ENCODE measurements around the gene PRAMEF8. TPM values are rescaled to one million over a fixed set of nuclear protein-coding genes. Genes with fewer than 3 reads are reported as not detected.
"Not testable (repeated sequence)": the region's sequence is repeated elsewhere in the genome, so short reads cannot be mapped to it uniquely, and the experiment has no call there.

The PRAMEF8 gene
- not detected for total RNA-seq
- not detected for polyA plus RNA-seq

- H3K9me3 Mint-ChIP-seq; H3K27ac ChIP-seq (ENCODE audit: low read depth, low read length); H3K27me3 Mint-ChIP-seq; H3K4me3 Mint-ChIP-seq; H3K27me3 ChIP-seq (ENCODE audit: insufficient read depth, low read length, poor library complexity, severe bottlenecking); H3K36me3 ChIP-seq (ENCODE audit: insufficient read depth, low read length); H3K4me1 Mint-ChIP-seq; POLR2A ChIA-PET; DNase-seq; CTCF ChIA-PET; H3K4me3 ChIP-seq (ENCODE audit: low read length); H3K27ac Mint-ChIP-seq; H3K9me3 ChIP-seq (ENCODE audit: low read length); H3K4me1 ChIP-seq (ENCODE audit: insufficient read depth, low read length); H3K36me3 Mint-ChIP-seq: not testable (repeated sequence)
Observed at GRCh38 chr1:13285037-13285436, at the start of gene PRAMEF8. TSS of gene PRAMEF8 (minus strand) at chr1:13285137. CDS start at chr1:13284091, 1,046 bp downstream.

- H3K36me3 ChIP-seq (ENCODE audit: insufficient read depth, low read length); CTCF ChIA-PET; H3K4me1 ChIP-seq (ENCODE audit: insufficient read depth, low read length); H3K4me3 ChIP-seq (ENCODE audit: low read length); H3K27ac ChIP-seq (ENCODE audit: low read depth, low read length); POLR2A ChIA-PET; H3K9me3 ChIP-seq (ENCODE audit: low read length); H3K27ac Mint-ChIP-seq; H3K4me1 Mint-ChIP-seq; H3K4me3 Mint-ChIP-seq; H3K27me3 Mint-ChIP-seq; H3K9me3 Mint-ChIP-seq; DNase-seq; H3K36me3 Mint-ChIP-seq; H3K27me3 ChIP-seq (ENCODE audit: insufficient read depth, low read length, poor library complexity, severe bottlenecking): not testable (repeated sequence)
Observed at GRCh38 chr1:13315281-13315680, 30.3 kb upstream of the PRAMEF8 start, which contains the start of gene PRAMEF15. TSS of gene PRAMEF15 (plus strand) at chr1:13315581. CDS start at chr1:13318408, 2,827 bp downstream.

GRCh38 chr1:13303239-13303638 lies 18.3 kb upstream of the PRAMEF8 start, which contains the start of gene PRAMEF33:
TSS of gene PRAMEF33 (plus strand) at chr1:13303539. CDS start at chr1:13305955, 2,416 bp downstream.
- H3K4me1 Mint-ChIP-seq; H3K36me3 ChIP-seq (ENCODE audit: insufficient read depth, low read length); H3K27ac Mint-ChIP-seq; H3K27ac ChIP-seq (ENCODE audit: low read depth, low read length); H3K4me1 ChIP-seq (ENCODE audit: insufficient read depth, low read length); DNase-seq; CTCF ChIA-PET; POLR2A ChIA-PET; H3K4me3 Mint-ChIP-seq; H3K4me3 ChIP-seq (ENCODE audit: low read length); H3K36me3 Mint-ChIP-seq; H3K9me3 Mint-ChIP-seq; H3K9me3 ChIP-seq (ENCODE audit: low read length); H3K27me3 Mint-ChIP-seq; H3K27me3 ChIP-seq (ENCODE audit: insufficient read depth, low read length, poor library complexity, severe bottlenecking): not testable (repeated sequence)

GRCh38 chr1:13302197-13302596 lies 17.3 kb upstream of the PRAMEF8 start:
- H3K36me3 ChIP-seq (ENCODE audit: insufficient read depth, low read length); H3K4me3 ChIP-seq (ENCODE audit: low read length); POLR2A ChIA-PET; H3K4me3 Mint-ChIP-seq; H3K27ac Mint-ChIP-seq; H3K36me3 Mint-ChIP-seq; H3K9me3 Mint-ChIP-seq; H3K27me3 ChIP-seq (ENCODE audit: insufficient read depth, low read length, poor library complexity, severe bottlenecking); H3K9me3 ChIP-seq (ENCODE audit: low read length); H3K27ac ChIP-seq (ENCODE audit: low read depth, low read length); H3K4me1 Mint-ChIP-seq; CTCF ChIA-PET; H3K27me3 Mint-ChIP-seq; H3K4me1 ChIP-seq (ENCODE audit: insufficient read depth, low read length); DNase-seq: not testable (repeated sequence)

GRCh38 chr1:13298699-13299098 lies 13.8 kb upstream of the PRAMEF8 start:
- H3K9me3 Mint-ChIP-seq; POLR2A ChIA-PET; H3K36me3 Mint-ChIP-seq; H3K4me3 ChIP-seq (ENCODE audit: low read length); H3K27me3 Mint-ChIP-seq; H3K4me1 ChIP-seq (ENCODE audit: insufficient read depth, low read length); DNase-seq; H3K27ac Mint-ChIP-seq; H3K4me1 Mint-ChIP-seq; H3K36me3 ChIP-seq (ENCODE audit: insufficient read depth, low read length); CTCF ChIA-PET; H3K27ac ChIP-seq (ENCODE audit: low read depth, low read length); H3K27me3 ChIP-seq (ENCODE audit: insufficient read depth, low read length, poor library complexity, severe bottlenecking); H3K4me3 Mint-ChIP-seq; H3K9me3 ChIP-seq (ENCODE audit: low read length): not testable (repeated sequence)

GRCh38 chr1:13297216-13297931 lies 12.4 kb upstream of the PRAMEF8 start:
- H3K9me3 ChIP-seq (ENCODE audit: low read length); H3K36me3 ChIP-seq (ENCODE audit: insufficient read depth, low read length); H3K27me3 ChIP-seq (ENCODE audit: insufficient read depth, low read length, poor library complexity, severe bottlenecking); POLR2A ChIA-PET; H3K27ac Mint-ChIP-seq; H3K36me3 Mint-ChIP-seq; DNase-seq; H3K4me3 Mint-ChIP-seq; H3K27ac ChIP-seq (ENCODE audit: low read depth, low read length); CTCF ChIA-PET; H3K4me3 ChIP-seq (ENCODE audit: low read length); H3K4me1 ChIP-seq (ENCODE audit: insufficient read depth, low read length); H3K4me1 Mint-ChIP-seq; H3K27me3 Mint-ChIP-seq; H3K9me3 Mint-ChIP-seq: not testable (repeated sequence)

- H3K4me3 Mint-ChIP-seq; H3K9me3 ChIP-seq (ENCODE audit: low read length); POLR2A ChIA-PET; H3K27ac ChIP-seq (ENCODE audit: low read depth, low read length); DNase-seq; H3K36me3 ChIP-seq (ENCODE audit: insufficient read depth, low read length); H3K27me3 ChIP-seq (ENCODE audit: insufficient read depth, low read length, poor library complexity, severe bottlenecking); H3K9me3 Mint-ChIP-seq; H3K27me3 Mint-ChIP-seq; H3K36me3 Mint-ChIP-seq; H3K4me3 ChIP-seq (ENCODE audit: low read length); CTCF ChIA-PET; H3K4me1 Mint-ChIP-seq; H3K4me1 ChIP-seq (ENCODE audit: insufficient read depth, low read length); H3K27ac Mint-ChIP-seq: not testable (repeated sequence)
Observed at GRCh38 chr1:13289030-13289429, 4.1 kb upstream of the PRAMEF8 start.

- H3K27ac Mint-ChIP-seq; H3K4me3 ChIP-seq (ENCODE audit: low read length); H3K9me3 ChIP-seq (ENCODE audit: low read length); DNase-seq; H3K27me3 Mint-ChIP-seq; CTCF ChIA-PET; H3K9me3 Mint-ChIP-seq; H3K36me3 Mint-ChIP-seq; H3K27me3 ChIP-seq (ENCODE audit: insufficient read depth, low read length, poor library complexity, severe bottlenecking); POLR2A ChIA-PET; H3K4me1 Mint-ChIP-seq; H3K4me1 ChIP-seq (ENCODE audit: insufficient read depth, low read length); H3K27ac ChIP-seq (ENCODE audit: low read depth, low read length); H3K36me3 ChIP-seq (ENCODE audit: insufficient read depth, low read length); H3K4me3 Mint-ChIP-seq: not testable (repeated sequence)
Observed at GRCh38 chr1:13279617-13280016, 5.3 kb downstream of the PRAMEF8 start.

- H3K9me3 Mint-ChIP-seq; H3K27ac ChIP-seq (ENCODE audit: low read depth, low read length); H3K4me3 ChIP-seq (ENCODE audit: low read length); H3K36me3 ChIP-seq (ENCODE audit: insufficient read depth, low read length); H3K27me3 ChIP-seq (ENCODE audit: insufficient read depth, low read length, poor library complexity, severe bottlenecking); CTCF ChIA-PET; H3K4me1 ChIP-seq (ENCODE audit: insufficient read depth, low read length); H3K4me3 Mint-ChIP-seq; DNase-seq; H3K4me1 Mint-ChIP-seq; POLR2A ChIA-PET; H3K36me3 Mint-ChIP-seq; H3K27ac Mint-ChIP-seq; H3K27me3 Mint-ChIP-seq; H3K9me3 ChIP-seq (ENCODE audit: low read length): not testable (repeated sequence)
Observed at GRCh38 chr1:13277016-13277415, 7.9 kb downstream of the PRAMEF8 start.

Measured in CD8-positive, alpha-beta memory T cell (primary cell).